H1 (cell line): ENCODE results near the gene TMEM135. TPM values are rescaled to one million over a fixed set of nuclear protein-coding genes. Genes with fewer than 3 reads are reported as not detected.

Experiments
- CTCF ChIA-PET: fragments of 300-600 bp; sonication (Branson Sonifier 250); formaldehyde crosslinking; loops from one replicate; lab custom pipeline; 2021; ENCODE audit not compliant: partially characterized antibody; lab: Charles Lee
- POLR2A ChIA-PET: fragments of 300-600 bp; sonication (Branson Sonifier 250); formaldehyde crosslinking; loops from one replicate; lab custom pipeline; 2021; ENCODE audit warnings: inconsistent platforms; ENCODE audit not compliant: partially characterized antibody; lab: Charles Lee
- DNase-seq, 2 experiments: peaks; one replicate each; pipeline versions ENCODE4 v3.0.0 to v3.0.0-alpha.2; 2010 to 2022; ENCODE audit warnings: low spot score in 2 of 2, low read depth in 1 of 2, mixed read lengths in 1 of 2
- FAIRE-seq: peaks from 2 replicates; lab custom pipeline; 2011; peaks lifted over from hg19 to GRCh38; lab: Jason Lieb, UNC
- H2AFZ ChIP-seq: 2 replicates; pipeline ENCODE4 v1.8.1; 2012; ENCODE audit warnings: low read length, inconsistent platforms
- H2AK5ac ChIP-seq: 2 replicates; pipeline ENCODE4 v1.6.1; 2013; ENCODE audit warnings: low read depth, low read length
- H2BK120ac ChIP-seq: replicated peaks from 2 replicates; pipeline ENCODE3; 2013; ENCODE audit warnings: low read depth, low read length, inconsistent platforms
- H2BK12ac ChIP-seq: 2 replicates; pipeline ENCODE4 v1.6.1; 2013; ENCODE audit warnings: low read depth, low read length
- H2BK15ac ChIP-seq: 2 replicates; pipeline ENCODE4 v1.6.1; 2013; ENCODE audit warnings: low read length
- H2BK20ac ChIP-seq: 2 replicates; pipeline ENCODE4 v1.6.1; 2013; ENCODE audit warnings: low read length
- H2BK5ac ChIP-seq: 2 replicates; pipeline ENCODE4 v1.6.1; 2013; ENCODE audit warnings: low read depth, low read length
- H3K14ac ChIP-seq: 2 replicates; pipeline ENCODE4 v1.6.1; 2013; ENCODE audit warnings: inconsistent platforms; ENCODE audit not compliant: insufficient read length
- H3K18ac ChIP-seq: 2 replicates; pipeline ENCODE4 v1.6.1; 2013; ENCODE audit warnings: low read length; ENCODE audit errors: extremely low read depth
- H3K23ac ChIP-seq: 2 replicates; pipeline ENCODE4 v1.6.1; 2013; ENCODE audit warnings: inconsistent platforms; ENCODE audit not compliant: insufficient read length
- H3K23me2 ChIP-seq: 2 replicates; pipeline ENCODE4 v1.6.1; 2013; ENCODE audit warnings: low read depth, low read length
- H3K27ac ChIP-seq: 2 replicates; pipeline ENCODE4 v1.6.1; 2011; ENCODE audit warnings: low read depth, low read length, inconsistent platforms
- H3K27me3 ChIP-seq, 4 experiments: replicated peaks in 1 of 4; 1 replicate in 1 of 4; 2 replicates in 3 of 4; pipeline versions ENCODE4 v1.6.1 to v1.8.1; 2011 to 2013; ENCODE audit warnings: low read length in 3 of 4, mild to moderate bottlenecking in 3 of 4, inconsistent platforms in 2 of 4, mixed read lengths in 2 of 4, moderate library complexity in 1 of 4; ENCODE audit not compliant: control insufficient read depth in 3 of 4, insufficient read depth in 3 of 4; ENCODE audit errors: extremely low read depth in 1 of 4
- H3K36me3 ChIP-seq, 4 experiments: 2 replicates each; pipeline versions ENCODE4 v1.6.1 to v1.8.1; 2011 to 2013; ENCODE audit warnings: mild to moderate bottlenecking in 4 of 4, low read length in 3 of 4, moderate library complexity in 2 of 4, control low read depth in 1 of 4, inconsistent platforms in 1 of 4; ENCODE audit not compliant: insufficient read depth in 4 of 4, control insufficient read depth in 2 of 4
- H3K4ac ChIP-seq: replicated peaks from 2 replicates; pipeline ENCODE3; 2013; ENCODE audit warnings: low read length, low read depth, mixed read lengths, inconsistent platforms; ENCODE audit not compliant: insufficient read length
- H3K4me1 ChIP-seq, 4 experiments: replicated peaks in 1 of 4; 1 replicate in 1 of 4; 2 replicates in 3 of 4; pipeline versions ENCODE4 v1.6.1 to v1.8.1; 2011 to 2013; ENCODE audit warnings: low read length in 3 of 4, inconsistent platforms in 2 of 4, mixed read lengths in 1 of 4; ENCODE audit not compliant: insufficient read depth in 4 of 4, control insufficient read depth in 3 of 4
- H3K4me2 ChIP-seq, 2 experiments: 2 replicates each; pipeline versions ENCODE4 v1.6.1 to v1.8.1; 2011 to 2013; ENCODE audit warnings: low read depth in 2 of 2, low read length in 2 of 2, control low read depth in 1 of 2, inconsistent platforms in 1 of 2, mild to moderate bottlenecking in 1 of 2; ENCODE audit not compliant: insufficient read depth in 1 of 2
- H3K4me3 ChIP-seq, 4 experiments: fragments of 200-600, 300-600 bp in 1 of 4; sonication (generic), shearing (Covaris generic), sonication (Bioruptor Twin) in 1 of 4; 2 replicates each; pipeline versions ENCODE4 v1.5.1 to v1.8.1; 2011 to 2016; ENCODE audit warnings: low read length in 4 of 4, low read depth in 3 of 4, control low read depth in 2 of 4, inconsistent platforms in 2 of 4, mild to moderate bottlenecking in 2 of 4, mixed read lengths in 1 of 4, moderate library complexity in 1 of 4; ENCODE audit not compliant: insufficient read depth in 2 of 4; ENCODE audit errors: extremely low read depth in 1 of 4
- H3K56ac ChIP-seq: replicated peaks from 2 replicates; pipeline ENCODE3; 2013; ENCODE audit warnings: low read depth, mild to moderate bottlenecking, mixed read lengths, low read length, inconsistent platforms; ENCODE audit not compliant: insufficient read length
- H3K79me1 ChIP-seq: 2 replicates; pipeline ENCODE4 v1.6.1; 2013; ENCODE audit warnings: low read depth, low read length, control low read depth
- H3K79me2 ChIP-seq, 2 experiments: 2 replicates each; pipeline versions ENCODE4 v1.6.1 to v1.8.1; 2012 to 2013; ENCODE audit warnings: low read length in 2 of 2, mild to moderate bottlenecking in 2 of 2, inconsistent platforms in 1 of 2; ENCODE audit not compliant: insufficient read depth in 2 of 2, control insufficient read depth in 1 of 2
- H3K9ac ChIP-seq, 4 experiments: replicated peaks in 1 of 4; 1 replicate in 1 of 4; 2 replicates in 3 of 4; pipeline versions ENCODE4 v1.6.1 to v1.8.1; 2011 to 2013; ENCODE audit warnings: low read depth in 3 of 4, low read length in 3 of 4, control low read depth in 2 of 4, mild to moderate bottlenecking in 2 of 4, moderate library complexity in 2 of 4, inconsistent platforms in 1 of 4; ENCODE audit errors: extremely low read depth in 1 of 4
- H3K9me3 ChIP-seq, 2 experiments: 2 replicates each; pipeline versions ENCODE4 v1.6.1 to v1.8.1; 2012 to 2013; ENCODE audit warnings: mild to moderate bottlenecking in 2 of 2, moderate library complexity in 2 of 2, control low read depth in 1 of 2, inconsistent platforms in 1 of 2, low read depth in 1 of 2, low read length in 1 of 2, mixed read lengths in 1 of 2; ENCODE audit not compliant: insufficient read depth in 2 of 2
- H4K20me1 ChIP-seq, 2 experiments: replicated peaks in 1 of 2; 2 replicates each; pipeline versions ENCODE3 to v1.8.1; 2011 to 2013; ENCODE audit warnings: inconsistent platforms in 2 of 2, low read length in 2 of 2, mild to moderate bottlenecking in 1 of 2; ENCODE audit not compliant: insufficient read depth in 2 of 2, control insufficient read depth in 1 of 2
- H4K5ac ChIP-seq: 2 replicates; pipeline ENCODE4 v1.6.1; 2013; ENCODE audit warnings: low read length, low read depth, mixed read lengths, inconsistent platforms; ENCODE audit not compliant: insufficient read length
- H4K8ac ChIP-seq: 2 replicates; pipeline ENCODE4 v1.8.0; 2013; ENCODE audit warnings: mild to moderate bottlenecking, moderate library complexity, low read length, inconsistent platforms; ENCODE audit not compliant: insufficient read depth; ENCODE audit errors: extremely low read depth
- H4K91ac ChIP-seq: replicated peaks from 2 replicates; pipeline ENCODE3; 2013; ENCODE audit warnings: low read length, mixed read lengths, inconsistent platforms; ENCODE audit not compliant: insufficient read length
- BCL11A ChIP-seq, 2 experiments: IDR thresholded peaks; one replicate each; pipeline ENCODE4 v1.6.1; 2011; ENCODE audit warnings: low read depth in 2 of 2, low read length in 2 of 2, mild to moderate bottlenecking in 2 of 2
- CHD2 ChIP-seq: IDR thresholded peaks from 2 replicates; pipeline ENCODE4 v1.6.1; 2012; ENCODE audit warnings: low read length, improper control_type of control experiment
- CTBP2 ChIP-seq: IDR thresholded peaks from 2 replicates; pipeline ENCODE4 v1.7.0; 2011; ENCODE audit warnings: borderline replicate concordance, mild to moderate bottlenecking, moderate library complexity, mixed read lengths, low read length; ENCODE audit not compliant: insufficient read depth, insufficient read length
- CTCF ChIP-seq, 3 experiments: IDR thresholded peaks; 1 replicate in 2 of 3; 2 replicates in 1 of 3; pipeline versions ENCODE4 v1.5.1 to v1.6.1; 2011; ENCODE audit warnings: low read length in 3 of 3, mild to moderate bottlenecking in 3 of 3, inconsistent platforms in 2 of 3, low read depth in 1 of 3, moderate library complexity in 1 of 3; ENCODE audit not compliant: insufficient read depth in 1 of 3; ENCODE audit errors: control extremely low read depth in 1 of 3
- EZH2 ChIP-seq: fragments of 200-600 bp; sonication (generic); IDR thresholded peaks from 2 replicates; pipeline ENCODE4 v1.7.1; 2012; ENCODE audit warnings: low read depth, mild to moderate bottlenecking, moderate library complexity, low read length, inconsistent platforms; ENCODE audit not compliant: severe bottlenecking
- FOSL1 ChIP-seq: IDR thresholded peaks from 2 replicates; pipeline ENCODE4 v1.6.1; 2011; ENCODE audit warnings: mild to moderate bottlenecking, low read depth, low read length, moderate library complexity; ENCODE audit not compliant: insufficient read depth
- RAD21 ChIP-seq, 2 experiments: IDR thresholded peaks in 1 of 2; conservative IDR thresholded peaks in 1 of 2; 2 replicates each; pipeline ENCODE4 v1.6.1; 2011; ENCODE audit warnings: low read depth in 2 of 2, low read length in 2 of 2, improper control_type of control experiment in 1 of 2, inconsistent platforms in 1 of 2, mild to moderate bottlenecking in 1 of 2, moderate library complexity in 1 of 2
- RFX5 ChIP-seq: IDR thresholded peaks from 2 replicates; pipeline ENCODE4 v1.6.1; 2011; ENCODE audit warnings: low read depth, low read length, improper control_type of control experiment, borderline replicate concordance
- SAP30 ChIP-seq: fragments of 300-600 bp; sonication (generic); IDR thresholded peaks from 2 replicates; pipeline ENCODE4 v1.7.1; 2012; ENCODE audit warnings: low read length, moderate library complexity, mild to moderate bottlenecking, inconsistent platforms; ENCODE audit not compliant: insufficient read depth, insufficient replicate concordance
- TCF12 ChIP-seq: IDR thresholded peaks from 2 replicates; pipeline ENCODE4 v1.6.1; 2011; ENCODE audit warnings: low read depth, mild to moderate bottlenecking, low read length
- TEAD4 ChIP-seq: IDR thresholded peaks from 2 replicates; pipeline ENCODE4 v1.6.1; 2012; ENCODE audit warnings: low read depth, low read length, inconsistent platforms, mixed read lengths
- YY1 ChIP-seq: IDR thresholded peaks from 2 replicates; pipeline ENCODE4 v1.6.1; 2011; ENCODE audit warnings: low read depth, mild to moderate bottlenecking, low read length
- polyA plus RNA-seq, 7 experiments: library from polyadenylated mRNA; depleted of rRNA in 3 of 7; stranded (reverse) in 5 of 7; unstranded in 2 of 7; fragments of >200 nt in 5 of 7; fragments of 200-250 nt in 2 of 7; gene quantifications; 1 replicate in 5 of 7; 2 replicates in 1 of 7; 4 replicates in 1 of 7; pipeline versions ENCODE4 v1.2.1 to v1.2.3, GENCODE V29; 2011 to 2013; ENCODE audit warnings: missing spikeins in 2 of 7, mixed read lengths in 2 of 7
- total RNA-seq: library from RNA; stranded (reverse); fragmentation: NEBNext Ultra II Directional; extraction: Animal tissue kit (Norgen Biotek cat#: 25700); gene quantifications from 2 replicates; pipeline ENCODE4 v1.2.1, GENCODE V29; 2021

TMEM135 gene
- total and polyA plus RNA-seq, 2 of the 8 experiments (the other 6 are each of a cell fraction or from before 2014, with no cell fraction given), result 9.3 to 31.3 TPM

- Histone ChIP-seq H2BK120ac (no peak overlapping the region), H2BK5ac (no peak overlapping the region), H3K27me3 (no peaks in the 10 kb centered on the region), H3K79me2 (peaks cover 0 to 19% of the 10 kb centered on the region in 2 experiments; a peak in 2 of 4 replicates), H2BK12ac (no peak overlapping the region), H3K9me3 (no peaks in the 10 kb centered on the region), H3K23me2 (no peaks in the 10 kb centered on the region; the same call in 1 of the 2 replicates), H3K23ac (no peak overlapping the region), H3K56ac (no peak overlapping the region), H3K9ac (no peak overlapping the region), H3K27ac (no peak overlapping the region), H4K91ac (no peak overlapping the region), H2AK5ac (no peak overlapping the region), H3K4me2 (no peak overlapping the region), H2AFZ (no peak overlapping the region), H3K4me1 (peaks cover 0 to 3% (median 1%) of the 10 kb centered on the region in 4 experiments; a peak in 2 of 7 replicates), H3K18ac (no peak overlapping the region), H3K4me3 (no peak overlapping the region), H2BK20ac (no peak overlapping the region), H4K20me1 (no peaks in the 10 kb centered on the region), H3K36me3 (no peaks in the 10 kb centered on the region), H3K4ac (no peak overlapping the region), H2BK15ac (no peak overlapping the region), H4K5ac (no peak overlapping the region), H4K8ac (no peak overlapping the region), H3K79me1 (no peaks in the 10 kb centered on the region), H3K14ac (no peak overlapping the region)
- ChIA-PET POLR2A (no interaction called here), CTCF (interaction anchor here (0.5 to 0.9 kb wide), 3 partner anchors 40 to 154 kb away, joined by 3 to 5 read pairs (median 3); no protein-coding TSS in a partner anchor)
- DNase-seq (no peak), FAIRE-seq (no peak)
- no peak for TF ChIP-seq BCL11A (IDR thresholded peaks at IDR 0.05; ENCODE audit: low read depth in 2 of 2, low read length in 2 of 2)
- TF ChIP-seq RAD21 (IDR thresholded peaks at IDR 0.05 in 1 of 2, conservative IDR thresholded peaks at IDR 0.05 in 1 of 2; ENCODE audit: low read depth in 2 of 2, low read length in 2 of 2), result no peak
- no peak for TF ChIP-seq TEAD4
- no peak for TF ChIP-seq RFX5
- TF ChIP-seq EZH2, result no peak
- TF ChIP-seq CHD2, result no peak
- TF ChIP-seq YY1, result no peak
- TF ChIP-seq SAP30, result no peak
- no peak for TF ChIP-seq CTBP2
- TF ChIP-seq TCF12, result no peak
- TF ChIP-seq CTCF (IDR thresholded peaks at IDR 0.05; ENCODE audit: control extremely low read depth in 1 of 3, insufficient read depth in 1 of 3, low read depth in 1 of 3, low read length in 3 of 3), result no peak
- TF ChIP-seq FOSL1, result no peak
Measured at GRCh38 chr11:87057749-87058148, 20.0 kb downstream of the TMEM135 start.
